DMS79 (cell line): ENCODE data around the gene HASPIN.

Experiments used
- DNase-seq: peaks from one replicate; lab custom pipeline; 2025; lab: John Stamatoyannopoulos, UW

Gene HASPIN

GRCh38 chr17:3723556-3724377 lies at the start of gene HASPIN:
HASPIN (plus strand) TSS chr17:3723903; CDS start chr17:3723936, 33 bp downstream.
- peak; percentile 78 for DNase-seq

DNA sequence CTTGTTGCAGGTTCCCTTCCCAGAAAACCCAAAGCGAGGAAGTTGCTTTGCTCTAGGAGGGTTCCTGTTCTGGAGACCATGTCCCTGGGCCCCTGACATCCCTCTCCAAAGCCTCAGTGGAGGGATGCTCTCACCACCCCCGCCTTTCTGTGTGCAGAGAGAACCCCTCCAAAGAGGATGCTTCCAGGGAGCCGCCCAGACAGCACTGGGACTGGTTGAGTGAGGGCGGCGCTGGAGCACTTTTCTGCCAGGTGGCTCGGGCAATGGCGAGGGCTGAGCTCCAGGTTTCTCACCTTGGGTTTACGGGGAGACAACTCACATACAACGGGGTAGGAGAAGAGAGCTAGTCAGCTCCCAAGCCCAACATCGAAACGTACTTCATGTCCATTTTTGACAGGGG lies 47.8 kb upstream of the HASPIN start:
- DNase-seq = no peak

DNA sequence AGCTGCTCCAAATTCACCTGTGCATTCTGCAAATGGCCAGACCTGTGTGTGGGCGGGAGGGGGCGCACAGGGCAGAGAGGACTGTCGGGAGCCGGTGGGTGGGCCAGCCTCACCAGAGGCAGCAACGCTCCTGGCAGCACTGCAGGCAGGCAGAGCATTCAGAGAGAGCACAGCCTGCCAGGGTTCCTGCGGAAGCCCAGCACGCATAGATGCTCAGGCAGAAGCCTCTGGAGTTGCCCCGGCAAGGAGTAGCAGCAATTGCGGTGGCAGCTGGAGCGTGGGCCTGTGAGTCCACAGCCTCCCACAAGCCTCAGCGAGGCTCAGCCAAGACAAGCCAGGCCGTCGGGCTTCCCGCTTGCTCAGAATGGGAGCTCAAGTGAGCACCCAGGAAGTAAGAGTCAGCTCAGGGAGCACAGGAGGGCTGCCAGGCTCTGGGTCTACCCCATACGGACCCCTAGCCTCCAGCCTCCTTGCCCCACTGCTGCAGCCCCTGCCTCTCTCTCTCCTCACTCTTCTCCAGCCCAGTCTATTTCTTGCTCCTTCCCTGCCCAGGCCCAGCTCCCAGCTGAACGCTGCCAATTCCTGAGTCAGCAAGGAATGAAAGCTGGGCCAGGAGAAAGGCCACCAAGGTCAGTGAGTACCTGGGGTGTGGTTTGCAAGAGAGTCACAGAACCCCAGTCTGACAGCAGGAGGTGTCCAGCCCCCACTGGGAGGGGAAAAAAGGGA lies 45.4 kb upstream of the HASPIN start:
- DNase-seq = no peak

DNA sequence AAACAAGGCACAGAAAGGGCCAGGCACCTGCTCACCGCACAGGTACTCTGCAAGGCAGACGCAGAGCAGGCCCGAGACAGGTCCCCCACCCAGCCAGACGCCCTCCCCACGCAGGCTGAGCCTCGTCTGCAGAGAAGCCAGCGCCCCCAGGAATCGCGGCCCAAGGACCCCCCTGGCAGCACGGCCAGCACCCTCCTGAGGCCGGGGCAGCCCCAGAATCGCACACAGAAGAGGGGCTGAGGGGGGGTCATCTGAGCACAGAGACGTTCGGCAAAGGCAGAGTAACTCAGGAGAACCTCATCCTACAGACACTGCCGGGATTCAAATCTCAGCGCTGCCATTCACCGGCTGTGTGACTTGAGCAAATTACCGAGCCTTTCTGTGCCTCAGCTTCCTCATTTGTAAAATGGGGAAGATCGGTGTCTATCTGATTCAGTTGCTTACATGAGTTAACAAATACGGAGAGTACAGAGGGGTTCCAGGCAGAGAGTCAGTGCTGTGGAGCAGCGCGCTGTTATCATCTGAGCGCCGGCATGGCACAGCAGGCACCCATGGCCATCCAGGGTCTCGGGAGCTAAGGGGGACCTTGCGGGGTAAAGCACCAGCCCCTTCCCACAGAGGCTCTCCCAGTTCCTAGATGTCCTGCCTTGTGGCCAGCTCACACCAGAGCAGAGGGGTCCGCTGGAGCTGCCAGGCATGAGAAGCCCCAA lies 44.7 kb upstream of the HASPIN start:
- no peak for DNase-seq

DNA sequence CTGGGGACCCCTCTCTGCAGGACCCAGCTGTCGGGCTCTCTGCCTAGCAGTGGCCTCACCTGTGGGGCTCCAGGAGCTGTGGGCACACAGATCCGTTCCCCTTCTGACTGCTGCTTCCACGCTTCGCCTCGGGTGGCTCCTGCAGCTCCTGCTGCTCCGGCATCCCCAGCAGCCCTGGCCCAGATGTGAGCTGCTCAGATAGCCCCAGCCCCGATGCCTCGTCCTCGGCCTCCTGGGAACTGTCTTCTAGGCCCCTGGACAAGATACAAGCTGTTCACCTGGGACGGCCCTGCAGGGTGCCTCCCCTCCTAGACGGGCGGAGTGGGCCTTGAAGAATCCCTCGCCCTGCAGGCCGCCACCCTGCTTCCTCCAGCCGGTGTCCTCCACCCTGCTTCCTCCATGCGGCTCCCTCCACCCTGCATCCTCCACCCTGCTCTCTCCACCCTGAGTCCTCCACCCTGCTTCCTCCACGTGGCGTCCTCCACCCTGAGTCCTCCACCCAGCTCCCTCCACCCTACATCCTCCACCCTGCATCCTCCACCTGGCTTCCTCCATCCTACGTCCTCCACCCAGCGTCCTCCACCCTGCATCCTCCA lies 44.1 kb upstream of the HASPIN start:
- DNase-seq = no peak

- DNase-seq = no peak
These were observed 42.6 kb upstream of the HASPIN start for GRCh38 chr17:3681057-3681456.

DNA sequence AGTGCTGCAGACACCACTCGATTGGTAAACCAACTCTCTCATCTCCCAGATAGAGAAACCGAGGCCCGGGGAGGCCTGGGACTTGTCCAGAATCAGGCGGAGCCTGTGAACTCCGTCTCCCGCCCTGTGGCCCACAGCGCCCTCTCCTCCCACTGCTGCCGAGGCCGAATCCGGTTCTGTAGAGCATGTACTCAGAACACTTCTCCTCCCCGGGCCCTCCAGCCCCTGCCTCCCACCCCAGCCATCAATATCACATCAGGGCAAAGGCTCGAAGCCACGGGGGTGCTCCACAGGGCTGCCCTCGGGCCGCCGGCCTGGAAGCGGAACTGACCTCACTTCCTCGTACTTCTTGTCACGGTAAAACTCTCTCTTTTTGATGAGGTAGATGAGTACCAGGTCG lies 42.1 kb upstream of the HASPIN start:
- no peak for DNase-seq

GRCh38 chr17:3682033-3682432 lies 41.7 kb upstream of the HASPIN start:
- no peak for DNase-seq

- no peak for DNase-seq
These were observed 40.6 kb upstream of the HASPIN start for GRCh38 chr17:3683054-3683511.

GRCh38 chr17:3685174-3685573 lies 38.5 kb upstream of the HASPIN start:
- DNase-seq = no peak

DNA sequence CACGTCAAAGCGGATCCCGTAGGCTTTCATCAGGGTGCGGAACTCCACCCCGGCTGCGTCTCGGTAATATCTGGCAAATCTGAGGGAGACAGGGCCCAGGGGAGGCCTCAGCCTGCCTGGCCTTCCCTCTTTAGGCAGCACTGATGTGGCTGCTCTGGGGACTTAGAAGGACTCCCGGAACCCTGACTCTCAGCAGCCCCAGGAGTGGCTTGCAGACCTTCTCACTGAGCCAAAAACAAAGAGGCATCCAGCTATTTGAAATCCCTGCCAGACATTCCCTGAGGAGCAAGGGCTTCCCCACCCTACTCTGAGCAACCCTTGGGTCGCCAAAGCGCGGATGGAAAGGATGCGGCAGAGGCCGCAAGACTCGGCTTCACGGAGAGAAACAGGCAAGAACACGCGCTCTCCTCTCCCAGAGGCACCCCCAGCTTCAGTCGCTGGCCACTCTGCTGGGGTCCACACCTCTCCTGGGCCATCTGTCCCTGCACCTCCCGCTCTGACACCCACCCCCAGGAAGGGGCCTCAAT lies 35.6 kb upstream of the HASPIN start:
- DNase-seq = no peak

DNA sequence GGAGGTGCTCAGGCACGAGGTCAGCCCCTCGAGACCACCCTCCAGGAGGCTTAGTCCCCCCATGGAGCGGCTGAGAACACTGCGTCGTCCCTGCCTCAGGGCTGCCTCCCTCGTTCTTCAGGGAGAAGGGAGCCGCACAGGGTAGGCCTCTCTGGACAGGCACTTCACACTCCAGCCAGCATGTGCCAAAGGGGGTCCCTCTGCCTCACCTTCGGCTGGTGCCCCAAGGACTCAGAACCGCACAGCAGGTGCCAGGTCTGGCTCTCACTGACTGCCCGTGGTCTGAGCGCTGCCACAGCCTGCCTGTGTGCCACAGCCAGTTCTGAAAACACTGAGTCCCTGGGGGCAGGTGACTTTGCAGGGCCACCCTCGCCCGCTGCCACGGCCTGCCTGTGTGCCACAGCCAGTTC lies 34.8 kb upstream of the HASPIN start:
- DNase-seq = no peak

DNA sequence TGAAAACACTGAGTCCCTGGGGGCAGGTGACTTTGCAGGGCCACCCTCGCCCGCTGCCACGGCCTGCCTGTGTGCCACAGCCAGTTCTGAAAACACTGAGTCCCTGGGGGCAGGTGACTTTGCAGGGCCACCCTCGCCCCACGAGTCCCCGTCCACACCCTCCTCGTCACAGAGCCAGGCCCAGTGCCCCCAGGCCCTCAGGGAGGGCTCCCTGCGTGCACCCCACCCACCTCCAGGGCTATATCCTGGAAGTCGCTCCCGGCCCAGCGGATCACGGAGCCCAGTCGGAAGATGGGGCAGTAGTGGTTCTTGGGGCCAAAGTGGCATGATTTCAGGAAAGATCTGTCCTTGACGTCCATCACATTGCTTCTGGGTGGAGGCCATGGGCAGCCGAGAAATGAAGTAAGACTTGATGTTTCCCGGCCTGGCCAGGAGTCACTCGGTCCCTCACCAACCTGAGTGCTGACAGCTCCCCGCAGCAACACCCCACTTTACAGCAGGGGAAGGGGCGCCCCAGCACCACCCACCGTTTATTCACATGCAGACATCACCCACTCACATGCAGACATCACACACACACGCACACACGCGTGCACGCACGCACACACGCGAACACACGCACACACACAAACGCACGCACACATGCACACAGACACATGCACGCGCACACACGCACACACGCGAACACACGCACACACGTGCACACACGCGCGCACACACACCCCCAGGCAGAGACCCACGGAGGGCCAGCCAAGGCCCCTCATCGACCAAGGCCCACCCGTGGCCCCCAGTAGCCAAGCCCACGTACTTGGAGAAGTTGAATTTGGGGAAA lies 34.2 kb upstream of the HASPIN start:
- no peak for DNase-seq

GRCh38 chr17:3690094-3690715 lies 33.5 kb upstream of the HASPIN start:
- DNase-seq = no peak

GRCh38 chr17:3691617-3692067 lies 32.1 kb upstream of the HASPIN start:
- DNase-seq = no peak

- no peak for DNase-seq
These were observed 31.4 kb upstream of the HASPIN start for GRCh38 chr17:3692346-3692745.

DNA sequence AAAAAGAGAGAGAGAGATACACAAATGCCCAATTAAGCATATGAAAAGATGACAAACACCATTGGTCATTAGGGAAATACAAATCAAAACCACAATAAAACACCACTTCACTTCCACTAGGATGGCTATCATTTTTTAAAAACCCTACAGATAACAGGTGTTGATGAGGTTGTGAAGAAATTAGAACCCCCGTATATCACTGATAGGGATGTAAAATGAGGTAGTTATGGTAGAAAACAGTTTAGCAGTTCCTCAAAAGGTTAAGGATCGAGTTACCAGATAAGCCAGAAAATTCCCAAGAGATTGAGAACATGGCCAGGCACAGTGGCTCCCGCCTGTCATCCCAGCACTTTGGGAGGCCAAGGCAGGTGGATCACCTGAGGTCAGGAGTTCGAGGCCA lies 30.6 kb upstream of the HASPIN start:
- no peak for DNase-seq

- DNase-seq = no peak
These were observed 29.9 kb upstream of the HASPIN start for GRCh38 chr17:3693829-3694231.

DNA sequence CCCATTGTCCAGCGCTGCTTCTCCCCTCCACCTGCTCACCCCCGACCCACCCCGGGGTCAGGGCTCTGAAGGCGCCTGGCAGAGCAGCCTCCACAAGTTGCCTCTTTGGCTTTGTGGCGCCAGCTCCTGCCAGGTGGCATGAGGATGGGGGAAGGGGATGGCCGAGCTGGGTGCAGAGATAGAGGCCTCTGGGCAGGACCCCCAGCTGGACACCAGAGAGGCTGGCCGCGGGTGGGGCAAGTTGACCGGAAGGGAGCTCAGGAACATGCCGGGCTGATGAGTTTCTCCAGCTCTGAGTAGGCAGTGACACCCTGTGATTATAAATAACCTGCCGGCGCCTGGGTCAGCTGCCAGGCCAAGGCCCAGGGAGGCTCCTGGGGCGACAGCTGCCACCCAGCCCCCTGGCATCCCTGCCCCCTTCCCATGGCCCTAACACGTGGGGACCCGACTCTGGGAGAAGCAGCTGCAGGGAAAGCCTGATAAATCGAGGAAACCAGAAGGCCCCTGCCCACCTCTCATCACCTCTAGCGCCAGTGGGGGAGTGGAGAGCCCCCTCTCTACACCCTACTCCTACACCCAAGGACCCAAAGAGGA lies 28.5 kb upstream of the HASPIN start:
- DNase-seq = no peak

DNA sequence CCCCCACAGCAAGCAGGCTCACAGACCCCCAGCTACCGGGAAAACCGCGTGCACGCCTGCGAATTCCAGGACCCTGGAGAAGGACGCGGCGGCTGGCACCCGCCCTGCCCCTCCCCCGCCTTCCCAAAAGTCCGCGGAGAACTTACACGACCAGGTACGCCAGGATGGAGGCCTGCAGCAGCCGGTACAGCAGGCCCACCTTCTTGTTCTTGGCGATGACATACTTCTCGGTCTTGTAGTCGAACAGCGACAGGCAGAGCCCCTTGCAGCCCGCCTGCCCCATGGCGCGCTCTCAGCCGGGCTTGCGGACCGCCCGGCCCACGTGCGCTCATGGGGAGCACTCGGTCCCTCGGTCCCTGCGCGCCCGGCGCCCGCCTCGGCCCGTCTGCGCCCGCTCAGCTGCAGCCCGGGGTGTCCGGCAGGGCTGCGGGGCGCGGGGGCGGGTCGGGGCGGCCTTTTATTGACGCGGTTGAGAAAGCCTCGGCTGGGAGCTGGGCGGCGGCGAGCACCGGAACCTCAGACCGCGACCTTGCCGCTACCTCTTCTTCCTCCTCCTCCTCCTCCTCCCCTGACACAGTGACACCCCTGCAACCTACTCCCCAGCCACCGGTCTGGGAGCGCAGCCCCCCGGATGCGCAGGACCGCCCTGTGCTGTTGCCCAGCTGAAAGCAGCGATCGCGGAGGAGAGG lies 27.8 kb upstream of the HASPIN start, which contains the start of gene P2RX5:
P2RX5 (minus strand) TSS at position 433 of the 689 bp plus-strand sequence; CDS start at position 283, 150 bp downstream.
- DNase-seq = no peak
